Measurements from ENCODE around the gene POLR2J3.
"Not testable (repeated sequence)": the region's sequence is repeated elsewhere in the genome, so short reads cannot be mapped to it uniquely, and the experiment has no call there.

The POLR2J3 gene

GRCh38 chr7:102589857-102590256 is 17.5 kb upstream of the POLR2J3 start:
- not testable (repeated sequence) for FAIRE-seq; DNase-seq (ENCODE audit: insufficient read length, low spot score)

GRCh38 chr7:102583495-102583894 is 11.1 kb upstream of the POLR2J3 start:
- not testable (repeated sequence) for DNase-seq (ENCODE audit: insufficient read length, low spot score); FAIRE-seq

- not testable (repeated sequence) for DNase-seq (ENCODE audit: insufficient read length, low spot score)
Measured at GRCh38 chr7:102581722-102582121, 9.3 kb upstream of the POLR2J3 start.

GRCh38 chr7:102578486-102578885 is 6.1 kb upstream of the POLR2J3 start:
- not testable (repeated sequence) for DNase-seq (ENCODE audit: insufficient read length, low spot score); FAIRE-seq

More at GRCh38 chr7:102581722-102582121, 9.3 kb upstream of the POLR2J3 start:
- not testable (repeated sequence) for FAIRE-seq

- not testable (repeated sequence) for FAIRE-seq; DNase-seq (ENCODE audit: insufficient read length, low spot score)
Measured at GRCh38 chr7:102577315-102578240, 5.2 kb upstream of the POLR2J3 start.

- DNase-seq (ENCODE audit: insufficient read length, low spot score); FAIRE-seq: not testable (repeated sequence)
Measured at GRCh38 chr7:102576363-102576762, 4.0 kb upstream of the POLR2J3 start.

GRCh38 chr7:102574607-102575006 is 2.2 kb upstream of the POLR2J3 start:
- not testable (repeated sequence) for FAIRE-seq; DNase-seq (ENCODE audit: insufficient read length, low spot score)

GRCh38 chr7:102568620-102569019 is 3.8 kb downstream of the POLR2J3 start:
- not testable (repeated sequence) for FAIRE-seq; DNase-seq (ENCODE audit: insufficient read length, low spot score)

GRCh38 chr7:102550808-102551422 is 21.5 kb downstream of the POLR2J3 start, which contains the start of gene SPDYE2:
Gene SPDYE2, plus strand, starts transcription at chr7:102551226. Its CDS starts 2,030 bp downstream, at chr7:102553256.
- not testable (repeated sequence) for DNase-seq (ENCODE audit: insufficient read length, low spot score); FAIRE-seq

GRCh38 chr7:102546353-102546752 is 26.0 kb downstream of the POLR2J3 start:
- not testable (repeated sequence) for DNase-seq (ENCODE audit: insufficient read length, low spot score); FAIRE-seq

- not testable (repeated sequence) for DNase-seq (ENCODE audit: insufficient read length, low spot score); FAIRE-seq
Measured at GRCh38 chr7:102545288-102545687, 27.1 kb downstream of the POLR2J3 start.

- not testable (repeated sequence) for DNase-seq (ENCODE audit: insufficient read length, low spot score); FAIRE-seq
Measured at GRCh38 chr7:102544372-102544771, 28.0 kb downstream of the POLR2J3 start.

- DNase-seq (ENCODE audit: insufficient read length, low spot score); FAIRE-seq: not testable (repeated sequence)
Measured at GRCh38 chr7:102543596-102543995, 28.8 kb downstream of the POLR2J3 start, which contains the start of gene UPK3BL2. Gene UPK3BL2, minus strand, starts transcription at chr7:102543696. Its CDS starts 60 bp downstream, at chr7:102543636.

GRCh38 chr7:102542771-102543170 is 29.6 kb downstream of the POLR2J3 start:
- not testable (repeated sequence) for DNase-seq (ENCODE audit: insufficient read length, low spot score)

GRCh38 chr7:102542083-102542482 is 30.3 kb downstream of the POLR2J3 start:
- DNase-seq (ENCODE audit: insufficient read length, low spot score); FAIRE-seq: not testable (repeated sequence)

More at GRCh38 chr7:102542771-102543170, 29.6 kb downstream of the POLR2J3 start:
- FAIRE-seq = not testable (repeated sequence)

GRCh38 chr7:102540604-102541003 is 31.8 kb downstream of the POLR2J3 start:
- FAIRE-seq; DNase-seq (ENCODE audit: insufficient read length, low spot score): not testable (repeated sequence)

GRCh38 chr7:102535062-102535615 is 37.2 kb downstream of the POLR2J3 start:
- DNase-seq (ENCODE audit: insufficient read length, low spot score); FAIRE-seq: not testable (repeated sequence)

- not testable (repeated sequence) for DNase-seq (ENCODE audit: insufficient read length, low spot score); FAIRE-seq
Measured at GRCh38 chr7:102532127-102532526, 40.3 kb downstream of the POLR2J3 start.

- FAIRE-seq; DNase-seq (ENCODE audit: insufficient read length, low spot score): not testable (repeated sequence)
Measured at GRCh38 chr7:102531583-102531982, 40.8 kb downstream of the POLR2J3 start.
